ENCODE data around the gene SLC12A2.

DNA sequence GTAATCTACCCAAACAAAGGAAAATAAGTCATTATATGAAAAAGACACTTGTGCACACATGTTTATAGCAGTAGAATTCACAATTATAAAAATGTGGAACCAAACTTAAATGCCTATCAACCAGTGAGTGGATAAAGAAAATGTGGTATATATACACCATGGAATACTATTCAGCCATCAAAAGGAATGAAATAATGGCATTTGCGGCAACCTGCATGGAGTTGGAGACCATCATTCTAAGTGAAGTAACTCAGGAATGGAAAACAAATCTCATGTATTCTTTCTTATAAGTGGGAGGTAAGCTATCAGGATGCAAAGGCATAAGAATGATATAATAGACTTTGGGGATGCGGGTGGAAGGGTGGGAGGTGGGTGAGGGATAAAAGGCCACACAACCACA is 34.6 kb downstream of the SLC12A2 start:
- TF ChIP-seq EZH2 (IDR thresholded peaks at IDR 0.05; ENCODE audit: borderline replicate concordance, low read length), result no peak
- TF ChIP-seq, protein P1, sequence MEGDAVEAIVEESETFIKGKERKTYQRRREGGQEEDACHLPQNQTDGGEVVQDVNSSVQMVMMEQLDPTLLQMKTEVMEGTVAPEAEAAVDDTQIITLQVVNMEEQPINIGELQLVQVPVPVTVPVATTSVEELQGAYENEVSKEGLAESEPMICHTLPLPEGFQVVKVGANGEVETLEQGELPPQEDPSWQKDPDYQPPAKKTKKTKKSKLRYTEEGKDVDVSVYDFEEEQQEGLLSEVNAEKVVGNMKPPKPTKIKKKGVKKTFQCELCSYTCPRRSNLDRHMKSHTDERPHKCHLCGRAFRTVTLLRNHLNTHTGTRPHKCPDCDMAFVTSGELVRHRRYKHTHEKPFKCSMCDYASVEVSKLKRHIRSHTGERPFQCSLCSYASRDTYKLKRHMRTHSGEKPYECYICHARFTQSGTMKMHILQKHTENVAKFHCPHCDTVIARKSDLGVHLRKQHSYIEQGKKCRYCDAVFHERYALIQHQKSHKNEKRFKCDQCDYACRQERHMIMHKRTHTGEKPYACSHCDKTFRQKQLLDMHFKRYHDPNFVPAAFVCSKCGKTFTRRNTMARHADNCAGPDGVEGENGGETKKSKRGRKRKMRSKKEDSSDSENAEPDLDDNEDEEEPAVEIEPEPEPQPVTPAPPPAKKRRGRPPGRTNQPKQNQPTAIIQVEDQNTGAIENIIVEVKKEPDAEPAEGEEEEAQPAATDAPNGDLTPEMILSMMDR (IDR thresholded peaks at IDR 0.05; ENCODE audit: low read length), result no peak

All from OCI-LY1 (cell line).